Esophagus squamous epithelium (tissue), 5 donors: ENCODE data around the gene DENND2A. TPM values are rescaled to one million over a fixed set of nuclear protein-coding genes. Genes with fewer than 3 reads are reported as not detected.
A peak's percentile ranks its signal among the peaks of the same experiment; 100 is the strongest.
"Not testable (repeated sequence)": the region's sequence is repeated elsewhere in the genome, so short reads cannot be mapped to it uniquely, and the experiment has no call there.

Experiments used
- DNase-seq: peaks from one replicate; lab custom pipeline; 2025; lab: John Stamatoyannopoulos, UW
- H3K27ac ChIP-seq, 4 donors: fragments of 200-600 bp; sonication (generic); one replicate each; pipeline ENCODE4 v1.5.1; 2016 to 2019; ENCODE audit warnings: mild to moderate bottlenecking in 1 of 4
- H3K27me3 ChIP-seq, 4 donors: fragments of 200-600 bp; sonication (generic); 1 replicate in 3 of 4; 2 replicates in 1 of 4; pipeline versions ENCODE4 v1.5.1 to v1.6.0; 2017 to 2021; ENCODE audit warnings: antibody characterized with exemption in 1 of 4
- H3K36me3 ChIP-seq, 3 donors: fragments of 200-600 bp; sonication (generic); one replicate each; pipeline ENCODE4 v1.5.1; 2016 to 2019
- H3K4me1 ChIP-seq, 3 donors: fragments of 200-600 bp; sonication (generic); one replicate each; pipeline ENCODE4 v1.5.1; 2017 to 2019
- H3K4me3 ChIP-seq, 4 donors: fragments of 200-600 bp; sonication (generic); 1 replicate in 3 of 4; 2 replicates in 1 of 4; pipeline ENCODE4 v1.5.1; 2016 to 2019; ENCODE audit warnings: mild to moderate bottlenecking in 2 of 4, moderate library complexity in 1 of 4
- H3K9me3 ChIP-seq, 3 donors: fragments of 200-600 bp; sonication (generic); one replicate each; pipeline ENCODE4 v1.5.1; 2016 to 2019
- POLR2A ChIP-seq, 4 donors: fragments of 450-650 bp; IDR thresholded peaks; one replicate each; pipeline ENCODE4 v1.6.1; 2017; ENCODE audit warnings: antibody characterized with exemption in 4 of 4, mild to moderate bottlenecking in 4 of 4, moderate library complexity in 3 of 4
- WGBS, 2 donors: methylation state at CpG; one replicate each; pipeline ENCODE4 v1.1.5; 2018; 5-methylcytosine and 5-hydroxymethylcytosine counted together
- intact Hi-C: fragments of 100-400 bp; cut with DNase I; formaldehyde crosslinking; loops from one replicate; pipeline ENCODE4 v1.15.0; 2022
- total RNA-seq, 4 donors: library from RNA; depleted of rRNA; stranded (reverse); fragments of >200 nt; gene quantifications; one replicate each; pipeline ENCODE4 v1.1.0, GENCODE V29; 2016
- TF ChIP-seq, protein P1 (sequence below), 6 experiments: fragments of 450-650 bp in 4 of 6; fragments of 200-600 bp in 2 of 6; sonication (generic) in 2 of 6; IDR thresholded peaks; one replicate each; pipeline ENCODE4 v1.5.1; 2016 to 2019; ENCODE audit warnings: antibody characterized with exemption in 6 of 6, mild to moderate bottlenecking in 4 of 6, moderate library complexity in 4 of 6
- donor health status: DM: yes; HTN: yes; CAD: no.

The DENND2A gene
- total RNA-seq, 4 donors from 2014 or later = 0.92 to 11.1 (median 1.9) TPM

DNA sequence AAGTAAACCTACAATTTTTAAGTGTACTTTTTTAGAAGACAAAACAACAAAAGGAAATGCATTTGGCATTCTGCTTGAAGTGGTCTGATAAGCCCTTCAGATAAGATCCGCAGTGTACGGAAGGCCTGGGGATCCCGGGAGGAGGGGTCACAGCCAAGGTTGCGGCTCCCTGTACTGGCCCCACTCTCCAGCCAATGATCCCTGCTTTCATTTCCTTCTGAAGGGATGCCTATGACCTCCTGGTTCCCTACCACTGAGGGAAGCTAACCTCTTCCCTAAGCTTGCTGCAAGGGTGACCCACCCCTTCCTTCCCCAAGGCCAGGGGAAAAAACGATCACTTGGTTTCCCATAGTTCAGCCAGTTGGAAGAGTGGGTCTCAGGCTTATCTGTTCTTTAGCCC, 5.3 kb downstream of the DENND2A start:
- Histone ChIP-seq H3K9me3 (no peaks in the 10 kb centered on the region), H3K36me3 (no peaks in the 10 kb centered on the region), H3K4me3 (no peak overlapping the region), H3K27ac (peak overlapping the region in 3 of 4 donors; percentile 5 to 63 (median 48)), H3K27me3 (peaks cover 0 to 44% (median 0%) of the 10 kb centered on the region in 4 donors), H3K4me1 (peaks cover 3 to 71% (median 26%) of the 10 kb centered on the region in 3 donors)
- TF ChIP-seq POLR2A (IDR thresholded peaks at IDR 0.05) = no peak
- TF ChIP-seq, protein P1, sequence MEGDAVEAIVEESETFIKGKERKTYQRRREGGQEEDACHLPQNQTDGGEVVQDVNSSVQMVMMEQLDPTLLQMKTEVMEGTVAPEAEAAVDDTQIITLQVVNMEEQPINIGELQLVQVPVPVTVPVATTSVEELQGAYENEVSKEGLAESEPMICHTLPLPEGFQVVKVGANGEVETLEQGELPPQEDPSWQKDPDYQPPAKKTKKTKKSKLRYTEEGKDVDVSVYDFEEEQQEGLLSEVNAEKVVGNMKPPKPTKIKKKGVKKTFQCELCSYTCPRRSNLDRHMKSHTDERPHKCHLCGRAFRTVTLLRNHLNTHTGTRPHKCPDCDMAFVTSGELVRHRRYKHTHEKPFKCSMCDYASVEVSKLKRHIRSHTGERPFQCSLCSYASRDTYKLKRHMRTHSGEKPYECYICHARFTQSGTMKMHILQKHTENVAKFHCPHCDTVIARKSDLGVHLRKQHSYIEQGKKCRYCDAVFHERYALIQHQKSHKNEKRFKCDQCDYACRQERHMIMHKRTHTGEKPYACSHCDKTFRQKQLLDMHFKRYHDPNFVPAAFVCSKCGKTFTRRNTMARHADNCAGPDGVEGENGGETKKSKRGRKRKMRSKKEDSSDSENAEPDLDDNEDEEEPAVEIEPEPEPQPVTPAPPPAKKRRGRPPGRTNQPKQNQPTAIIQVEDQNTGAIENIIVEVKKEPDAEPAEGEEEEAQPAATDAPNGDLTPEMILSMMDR (IDR thresholded peaks at IDR 0.05) = no peak
- no peak for DNase-seq
- intact Hi-C loops = no loop called here
- WGBS, 2 donors = 55 to 58% methylated on average over 5 of the region's 5 CpGs

DNA sequence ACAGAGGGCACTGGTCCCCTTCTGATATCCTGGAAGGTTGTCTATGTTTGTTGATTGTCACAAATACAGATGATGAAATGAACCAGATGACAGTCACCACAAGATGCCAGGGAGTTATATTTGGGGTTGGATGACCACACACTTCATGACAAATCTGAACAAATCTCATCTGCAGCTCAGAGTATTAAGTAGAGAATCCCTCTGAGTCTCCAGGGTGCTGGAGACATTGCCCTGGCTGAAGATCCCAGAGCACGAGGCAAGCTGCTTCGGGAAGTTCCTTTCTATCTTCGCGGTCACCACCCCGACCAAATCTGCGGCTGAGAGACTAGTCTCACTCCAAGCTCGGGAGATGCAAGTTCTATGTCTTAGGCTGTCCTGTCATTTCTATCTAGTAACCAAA, 9.0 kb downstream of the DENND2A start:
- Histone ChIP-seq H3K27me3 (peaks cover 0 to 7% (median 0%) of the 10 kb centered on the region in 4 donors), H3K27ac (peak overlapping the region in 3 of 4 donors; percentile 57 to 76 (median 72)), H3K4me3 (no peak overlapping the region), H3K4me1 (peaks cover 0 to 55% (median 21%) of the 10 kb centered on the region in 3 donors), H3K9me3 (no peaks in the 10 kb centered on the region), H3K36me3 (no peaks in the 10 kb centered on the region)
- intact Hi-C loops = no loop called here
- TF ChIP-seq POLR2A (IDR thresholded peaks at IDR 0.05) = no peak
- TF ChIP-seq, protein P1 (IDR thresholded peaks at IDR 0.05) = no peak
- DNase-seq = no peak
- 67 to 79% methylated on average over 7 of the region's 7 CpGs for WGBS, 2 donors

DNA sequence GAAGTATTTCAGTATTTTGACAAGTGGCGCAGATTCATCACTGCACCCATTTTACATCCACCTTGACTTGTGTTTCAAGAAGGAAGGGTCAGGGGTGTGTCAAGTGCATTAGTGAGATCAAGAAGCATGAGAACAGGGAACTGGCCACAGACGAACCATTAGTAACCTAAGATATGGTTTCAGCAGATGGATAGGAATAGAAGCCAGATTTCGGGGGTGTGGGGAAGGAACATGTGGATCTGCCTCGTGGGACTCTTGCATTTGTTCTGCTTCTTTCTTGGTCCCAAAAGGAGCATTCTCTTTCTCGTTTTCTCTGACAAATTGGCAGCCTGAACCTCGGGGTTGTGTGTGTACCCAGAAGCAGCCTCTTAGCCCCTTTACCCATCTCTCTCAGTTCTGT, 9.6 kb downstream of the DENND2A start:
- 55 to 59% methylated on average over 6 of the region's 6 CpGs for WGBS, 2 donors
- no peaks in the 10 kb centered on the region for H3K36me3 ChIP-seq
- no peak overlapping the region for H3K4me3 ChIP-seq
- intact Hi-C loops = no loop called here
- H3K9me3 ChIP-seq = no peaks in the 10 kb centered on the region
- H3K27ac ChIP-seq = peak overlapping the region in 3 of 4 donors; percentile 57 to 76 (median 72)
- peaks cover 0 to 56% (median 27%) of the 10 kb centered on the region in 3 donors for H3K4me1 ChIP-seq
- peaks cover 0 to 3% (median 0%) of the 10 kb centered on the region in 4 donors for H3K27me3 ChIP-seq
- TF ChIP-seq, protein P1 (IDR thresholded peaks at IDR 0.05) = no peak
- TF ChIP-seq POLR2A (IDR thresholded peaks at IDR 0.05) = no peak
- no peak for DNase-seq

DNA sequence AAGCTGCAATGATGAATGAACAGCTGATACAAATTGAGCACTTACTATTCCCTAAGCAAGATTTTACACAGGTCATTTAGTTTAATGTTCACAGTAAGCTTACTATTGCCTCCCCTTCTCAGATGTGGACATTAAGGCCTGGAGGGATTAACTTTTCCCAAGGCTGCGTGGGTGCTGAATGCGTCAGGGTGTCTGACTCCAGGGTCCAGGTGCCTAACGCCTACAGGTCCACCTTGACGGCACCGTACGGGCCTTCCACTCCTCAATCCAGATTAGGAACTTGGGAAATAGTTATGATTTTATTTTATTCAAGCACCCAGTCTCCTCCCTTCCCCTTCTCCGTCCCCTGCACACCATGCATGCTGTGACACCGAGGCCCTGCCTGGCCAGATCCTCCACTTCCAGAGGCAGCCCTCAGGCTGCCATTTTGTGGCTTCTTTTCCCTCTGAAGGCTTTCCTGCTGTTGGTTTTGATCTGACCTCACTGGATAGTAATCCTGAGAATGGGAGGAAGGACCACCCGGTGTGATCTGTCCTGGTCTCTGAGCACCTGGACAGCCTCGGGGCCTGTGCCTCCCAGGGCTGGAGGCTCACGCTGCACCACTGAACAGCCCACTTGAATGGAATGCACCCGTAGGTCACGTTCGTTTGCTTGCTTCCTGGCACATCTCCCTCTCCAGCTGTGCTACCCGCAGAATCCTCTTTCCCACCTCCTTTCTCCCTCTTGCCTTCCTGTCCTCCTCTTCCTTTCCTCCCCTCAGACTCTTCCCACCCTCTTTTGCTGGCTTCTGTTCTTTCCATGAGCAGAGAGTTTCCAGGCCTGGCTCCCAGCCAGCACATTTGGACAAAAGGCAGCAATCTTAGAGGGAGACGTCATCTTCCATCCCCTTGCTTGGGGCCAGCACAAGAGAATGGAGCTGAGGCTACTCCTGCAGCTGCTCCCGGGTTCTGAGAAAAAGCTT, 14.4 kb downstream of the DENND2A start:
- no peaks in the 10 kb centered on the region for H3K27me3 ChIP-seq
- TF ChIP-seq, protein P1 (IDR thresholded peaks at IDR 0.05) = no peak
- TF ChIP-seq POLR2A (IDR thresholded peaks at IDR 0.05) = no peak
- H3K9me3 ChIP-seq = no peaks in the 10 kb centered on the region
- H3K36me3 ChIP-seq = no peaks in the 10 kb centered on the region
- DNase-seq = no peak
- peaks cover 0 to 54% (median 24%) of the 10 kb centered on the region in 3 donors for H3K4me1 ChIP-seq
- intact Hi-C loops = no loop called here
- H3K4me3 ChIP-seq = no peak overlapping the region
- whole genome bisulfite sequencing, 2 donors = 42 to 55% methylated on average over 16 to 17 of the region's 17 CpGs
- peak overlapping the region; percentile 37 to 69 (median 53) for H3K27ac ChIP-seq

DNA sequence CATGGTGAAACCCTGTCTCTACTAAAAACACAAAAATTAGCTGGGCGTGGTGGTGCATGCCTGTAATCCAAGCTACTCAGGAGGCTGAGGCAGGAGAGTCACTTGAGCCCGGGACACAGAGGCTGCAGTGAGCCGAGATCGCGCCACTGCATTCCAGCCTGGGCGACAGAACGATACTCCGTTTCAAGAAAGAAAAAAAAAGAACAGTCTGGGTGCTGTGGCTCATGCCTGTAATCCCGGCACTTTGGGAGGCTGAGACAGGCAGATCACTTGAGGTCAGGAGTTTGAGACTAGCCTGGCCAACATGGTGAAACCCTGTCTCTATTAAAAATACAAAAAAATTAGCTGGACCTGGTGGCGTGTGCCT, 15.4 kb downstream of the DENND2A start:
- intact Hi-C loops = not testable (repeated sequence)
- 70 to 85% methylated on average over 6 to 10 of the region's 10 CpGs for WGBS, 2 donors

More for the DNA sequence above, 15.4 kb downstream of the DENND2A start:
- not testable (repeated sequence) for DNase-seq, H3K36me3 ChIP-seq, H3K4me3 ChIP-seq, H3K9me3 ChIP-seq, H3K27me3 ChIP-seq
- Histone ChIP-seq H3K27ac (peak overlapping the region in 2 of 4 donors; percentile 10 to 69), H3K4me1 (peaks cover 0 to 48% (median 24%) of the 10 kb centered on the region in 3 donors)
